GM21381 (cell line): Measurements from ENCODE around the gene GRIK4.
"Not testable (repeated sequence)": the region's sequence is repeated elsewhere in the genome, so short reads cannot be mapped to it uniquely, and the experiment has no call there.

Source experiments
- ATAC-seq: cut with Tn5 transposase; IDR thresholded peaks from one replicate; pipeline ENCODE4 v1.9.1; 2021; ENCODE audit warnings: mild to moderate bottlenecking, moderate library complexity; ENCODE audit not compliant: unreplicated experiment

GRIK4 gene

GRCh38 chr11:121024989-121025388, 513.4 kb downstream of the GRIK4 start:
- ATAC-seq: no peak

- ATAC-seq: no peak
These were observed 517.6 kb downstream of the GRIK4 start for GRCh38 chr11:121029153-121029552.

- no peak for ATAC-seq
These were observed 518.4 kb downstream of the GRIK4 start for GRCh38 chr11:121029813-121030445.

DNA sequence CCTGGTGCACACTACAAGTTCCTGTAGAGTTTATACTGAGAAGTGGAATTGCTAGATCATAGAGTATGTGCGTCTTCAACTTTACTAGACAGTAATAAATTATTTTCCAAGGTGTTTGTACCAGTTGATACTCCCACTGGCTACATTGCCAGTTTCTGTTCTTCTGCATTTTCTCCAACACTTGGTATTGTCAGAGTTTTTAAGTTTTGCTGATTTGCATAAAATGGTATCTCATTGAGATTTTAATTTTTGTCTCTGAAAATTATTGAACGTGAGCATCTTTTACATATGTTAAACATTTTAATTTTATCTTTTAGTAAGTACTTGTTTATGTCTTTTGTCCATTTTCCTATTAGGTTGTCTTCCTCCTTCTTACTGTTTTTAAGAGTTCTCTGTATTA, 519.6 kb downstream of the GRIK4 start:
- no peak for ATAC-seq

- ATAC-seq: not testable (repeated sequence)
These were observed 520.1 kb downstream of the GRIK4 start for GRCh38 chr11:121031648-121032047.

DNA sequence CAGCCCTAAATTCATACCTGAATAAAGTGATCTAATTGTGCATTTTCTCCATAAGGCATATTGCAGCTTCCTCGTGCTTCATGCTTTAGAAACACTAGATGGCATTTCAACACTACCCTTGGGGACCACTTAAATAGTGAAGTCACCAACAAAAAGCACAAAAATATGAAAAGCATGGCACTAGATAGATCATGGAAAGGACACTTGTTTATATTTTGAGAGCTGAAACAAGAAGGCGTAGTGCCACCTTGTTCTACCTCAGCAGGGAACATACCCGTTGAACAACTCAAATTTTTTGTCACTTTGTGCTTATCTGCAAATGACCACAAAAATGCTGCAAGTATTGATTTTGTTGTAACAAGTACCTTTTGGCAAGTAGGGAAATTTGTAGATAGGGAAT, 521.0 kb downstream of the GRIK4 start:
- no peak for ATAC-seq

DNA sequence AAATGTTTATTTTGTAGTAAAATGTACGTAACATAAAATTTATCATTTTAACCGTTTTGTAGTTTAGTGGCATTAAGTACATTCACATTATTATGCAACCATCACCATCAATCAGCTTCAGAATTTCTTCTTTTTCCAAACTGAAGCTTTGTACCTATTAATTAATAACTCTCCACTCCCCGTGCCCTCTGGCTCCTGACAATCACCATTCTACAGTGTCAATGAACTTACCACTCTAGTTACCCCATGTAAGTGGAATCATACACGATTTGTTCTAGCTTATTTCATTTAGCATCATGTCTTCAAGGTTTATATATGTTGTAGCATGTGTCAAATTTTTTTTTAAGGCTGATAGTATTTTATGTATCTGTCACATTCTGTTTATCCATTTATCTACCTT, 522.1 kb downstream of the GRIK4 start:
- no peak for ATAC-seq

- no peak for ATAC-seq
These were observed 523.7 kb downstream of the GRIK4 start for GRCh38 chr11:121035169-121035755.

DNA sequence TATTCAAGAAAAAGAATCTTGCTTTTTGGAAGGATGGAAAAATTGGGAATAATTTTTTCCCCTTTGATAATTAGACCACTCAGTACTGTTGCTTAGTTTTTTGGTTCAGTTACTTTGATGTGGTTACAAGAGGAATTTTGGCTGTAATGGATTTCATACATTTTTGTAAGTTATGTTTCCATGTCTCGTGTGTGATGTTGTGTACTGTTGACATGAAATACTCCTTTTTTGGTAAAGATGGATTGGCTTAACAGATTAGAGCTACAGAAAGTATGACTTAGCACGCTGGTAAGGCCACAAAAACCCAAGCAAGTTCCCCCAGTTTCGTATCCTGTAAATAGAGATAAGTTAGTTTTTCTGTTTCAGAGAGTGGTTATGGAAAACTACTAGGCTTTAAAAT, 524.2 kb downstream of the GRIK4 start:
- ATAC-seq: no peak

DNA sequence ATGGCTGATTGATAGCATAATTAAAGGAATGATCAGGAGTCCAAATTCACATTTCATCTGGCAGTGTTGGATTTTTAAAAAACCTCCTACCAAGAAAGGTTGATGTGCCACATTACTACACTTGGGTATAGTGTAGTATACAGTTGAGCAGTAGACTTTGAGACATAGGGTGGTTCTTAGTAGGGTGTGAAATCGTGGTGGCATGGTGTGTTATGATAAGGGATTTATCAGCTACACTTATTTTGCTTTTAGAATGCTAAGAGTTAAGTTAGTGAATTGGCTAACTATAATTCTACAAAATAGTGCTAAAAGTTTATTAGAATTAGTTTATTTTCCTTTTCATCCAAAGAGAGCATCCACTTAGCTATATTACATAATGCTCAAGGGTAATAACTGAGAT, 525.5 kb downstream of the GRIK4 start:
- ATAC-seq: no peak
